OCI-LY1 (cell line): Measurements from ENCODE around the gene MACROD2.

Experiments
- EZH2 ChIP-seq: fragments of 200-600 bp; sonication (generic), shearing (Covaris generic); IDR thresholded peaks from 2 replicates; pipeline ENCODE4 v1.8.0; 2017; ENCODE audit warnings: borderline replicate concordance, mixed run types, mild to moderate bottlenecking, antibody characterized with exemption, low read length, moderate library complexity, mixed read lengths
- TF ChIP-seq, protein P1 (sequence below): fragments of 200-600 bp; sonication (generic), shearing (Covaris generic); IDR thresholded peaks from 2 replicates; pipeline ENCODE4 v1.5.1; 2017; ENCODE audit warnings: mild to moderate bottlenecking, antibody characterized with exemption, low read length, moderate library complexity, mixed read lengths

DNA sequence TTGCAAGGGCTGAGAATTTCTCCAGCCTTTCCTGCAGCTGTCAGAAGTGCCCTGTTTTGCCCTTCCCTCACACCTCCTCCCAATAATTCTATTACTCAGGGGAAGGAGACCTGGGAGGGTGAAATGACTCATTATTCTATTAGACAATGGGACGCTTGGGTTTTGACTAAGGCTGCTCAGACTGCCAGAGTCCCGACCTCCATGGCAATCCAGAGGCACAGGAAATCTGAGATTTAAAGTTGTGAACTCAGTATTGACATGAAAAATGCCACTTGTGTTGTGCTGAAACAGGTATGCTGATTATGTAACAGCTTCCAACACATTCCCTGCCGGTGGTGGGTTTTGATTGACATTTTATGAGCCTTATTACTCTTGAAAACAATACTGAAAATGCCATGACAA lies 967.9 kb downstream of the MACROD2 start:
- TF ChIP-seq, protein P1, sequence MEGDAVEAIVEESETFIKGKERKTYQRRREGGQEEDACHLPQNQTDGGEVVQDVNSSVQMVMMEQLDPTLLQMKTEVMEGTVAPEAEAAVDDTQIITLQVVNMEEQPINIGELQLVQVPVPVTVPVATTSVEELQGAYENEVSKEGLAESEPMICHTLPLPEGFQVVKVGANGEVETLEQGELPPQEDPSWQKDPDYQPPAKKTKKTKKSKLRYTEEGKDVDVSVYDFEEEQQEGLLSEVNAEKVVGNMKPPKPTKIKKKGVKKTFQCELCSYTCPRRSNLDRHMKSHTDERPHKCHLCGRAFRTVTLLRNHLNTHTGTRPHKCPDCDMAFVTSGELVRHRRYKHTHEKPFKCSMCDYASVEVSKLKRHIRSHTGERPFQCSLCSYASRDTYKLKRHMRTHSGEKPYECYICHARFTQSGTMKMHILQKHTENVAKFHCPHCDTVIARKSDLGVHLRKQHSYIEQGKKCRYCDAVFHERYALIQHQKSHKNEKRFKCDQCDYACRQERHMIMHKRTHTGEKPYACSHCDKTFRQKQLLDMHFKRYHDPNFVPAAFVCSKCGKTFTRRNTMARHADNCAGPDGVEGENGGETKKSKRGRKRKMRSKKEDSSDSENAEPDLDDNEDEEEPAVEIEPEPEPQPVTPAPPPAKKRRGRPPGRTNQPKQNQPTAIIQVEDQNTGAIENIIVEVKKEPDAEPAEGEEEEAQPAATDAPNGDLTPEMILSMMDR, result no peak
- no peak for TF ChIP-seq EZH2
